Fibroblast of lung (primary cell): ENCODE data around the gene GPER1.

Source experiments
- CTCF ChIP-seq, 2 donors: IDR thresholded peaks in 1 of 2; conservative IDR thresholded peaks in 1 of 2; 1 replicate in 1 of 2; 2 replicates in 1 of 2; pipeline ENCODE4 v1.5.1; 2011 to 2012; ENCODE audit warnings: low read length in 2 of 2, control low read depth in 1 of 2, inconsistent platforms in 1 of 2, low read depth in 1 of 2, mild to moderate bottlenecking in 1 of 2
- EZH2 ChIP-seq: IDR thresholded peaks from 2 replicates; pipeline ENCODE4 v1.5.1; 2012; ENCODE audit warnings: low read length, control low read depth, mild to moderate bottlenecking; ENCODE audit errors: missing control alignments

GRCh38 chr7:1142051-1142635 lies 54.2 kb downstream of the GPER1 start:
- TF ChIP-seq CTCF (conservative IDR thresholded peaks at IDR 0.05 in 1 of 2, IDR thresholded peaks at IDR 0.05 in 1 of 2; ENCODE audit: low read depth in 1 of 2, low read length in 2 of 2) (no peak), EZH2 (no peak)
